ENCODE measurements around the gene CCDC14. TPM values are rescaled to one million over a fixed set of nuclear protein-coding genes. Genes with fewer than 3 reads are reported as not detected.

The CCDC14 gene
- total RNA-seq, 1 experiment from 2014 or later: 27.0 TPM

Other genes with a start within 250 kb of the CCDC14 start
- 25.1 and 28.4 TPM in 2 replicates for gene MYLK, start 76.9 kb downstream of the CCDC14 start, total RNA-seq (2014; rRNA removed; shearing (Covaris generic))
- not detected in 2 replicates for gene ROPN1, start 30.9 kb upstream of the CCDC14 start, total RNA-seq (2014; rRNA removed; shearing (Covaris generic))
- gene KALRN, start 72.1 kb upstream of the CCDC14 start, total RNA-seq (2014; rRNA removed; shearing (Covaris generic)): 8.1 and 21.7 TPM in 2 replicates